ENCODE data around the gene OR52N4. TPM values are rescaled to one million over a fixed set of nuclear protein-coding genes. Genes with fewer than 3 reads are reported as not detected.
"Not testable (repeated sequence)": the region's sequence is repeated elsewhere in the genome, so short reads cannot be mapped to it uniquely, and the experiment has no call there.

The OR52N4 gene
- total and polyA plus RNA-seq, 2 of the 4 experiments (the other 2 are of a cell fraction): not detected

DNA sequence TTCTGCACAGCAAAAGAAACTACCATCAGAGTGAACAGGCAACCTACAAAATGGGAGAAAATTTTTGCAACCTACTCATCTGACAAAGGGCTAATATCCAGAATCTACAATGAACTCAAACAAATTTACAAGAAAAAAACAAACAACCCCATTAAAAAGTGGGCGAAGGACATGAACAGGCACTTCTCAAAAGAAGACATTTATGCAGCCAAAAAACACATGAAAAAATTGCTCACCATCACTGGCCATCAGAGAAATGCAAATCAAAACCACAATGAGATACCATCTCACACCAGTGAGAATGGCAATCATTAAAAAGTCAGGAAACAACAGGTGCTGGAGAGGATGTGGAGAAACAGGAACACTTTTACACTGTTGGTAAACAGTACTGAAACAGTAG lies 37.5 kb upstream of the OR52N4 start:
- BruUV-seq (replicated peaks); H3K23ac ChIP-seq (ENCODE audit: low read depth, low read length); POLR2A ChIA-PET (ENCODE audit: unreplicated experiment); in situ Hi-C loops (cut with MboI; ENCODE audit: low sequenced_read_pairs); H2AK9ac ChIP-seq (replicated peaks; ENCODE audit: low read depth, low read length, poor library complexity); H4K8ac ChIP-seq (ENCODE audit: low read depth in 2 of 2, low read length in 2 of 2); H4K91ac ChIP-seq (ENCODE audit: insufficient read depth, low read depth, low read length); H3K18ac ChIP-seq (ENCODE audit: low read depth, low read length); ATAC-seq (ENCODE audit: low read depth); H2BK15ac ChIP-seq (ENCODE audit: low read depth, low read length); H3K36me3 ChIP-seq (ENCODE audit: control insufficient read depth, insufficient read depth, low read length); H3K56ac ChIP-seq (ENCODE audit: extremely low read depth, insufficient read depth, low read length); H2BK20ac ChIP-seq (ENCODE audit: low read depth, low read length); H3K4me1 ChIP-seq (ENCODE audit: control insufficient read depth, insufficient read depth, low read length); H3K27me3 ChIP-seq (ENCODE audit: control insufficient read depth, insufficient read depth, low read length); H2BK5ac ChIP-seq (ENCODE audit: low read depth, low read length, poor library complexity, severe bottlenecking); dilution Hi-C loops (cut with HindIII; ENCODE audit: low sequenced_read_pairs, unreplicated experiment); H2AK5ac ChIP-seq (ENCODE audit: low read depth, low read length); H2AFZ ChIP-seq (replicated peaks; ENCODE audit: low read length, poor library complexity); H3K4me2 ChIP-seq (ENCODE audit: low read depth, low read length); H3K14ac ChIP-seq (replicated peaks; ENCODE audit: low read depth, low read length); H3K27ac ChIP-seq (ENCODE audit: insufficient read depth, low read length); H4K20me1 ChIP-seq (ENCODE audit: insufficient read depth, low read length); H3K4me3 ChIP-seq (ENCODE audit: insufficient read depth, low read depth, low read length); H3K4ac ChIP-seq (ENCODE audit: low read depth, low read length); H3K9ac ChIP-seq (ENCODE audit: low read depth, low read length); H3K9me1 ChIP-seq (ENCODE audit: insufficient read depth, low read length); CTCF ChIA-PET; intact Hi-C loops (cut with micrococcal nuclease); DNase-seq; H2BK120ac ChIP-seq (ENCODE audit: low read depth, low read length); H3K9me3 ChIP-seq (ENCODE audit: control insufficient read depth, insufficient read depth, low read length); H3K79me1 ChIP-seq (ENCODE audit: low read depth in 1 of 2, low read length in 2 of 2); H4K5ac ChIP-seq (ENCODE audit: low read depth, low read length): not testable (repeated sequence)
- WGBS, 2 experiments (ENCODE audit: extremely low coverage in 2 of 2, insufficient read length in 1 of 2): no CpG with 5 or more reads among the region's 1 CpG

Data from IMR-90 (cell line).